ENCODE results near the gene ABCA8.

Gene ABCA8

DNA sequence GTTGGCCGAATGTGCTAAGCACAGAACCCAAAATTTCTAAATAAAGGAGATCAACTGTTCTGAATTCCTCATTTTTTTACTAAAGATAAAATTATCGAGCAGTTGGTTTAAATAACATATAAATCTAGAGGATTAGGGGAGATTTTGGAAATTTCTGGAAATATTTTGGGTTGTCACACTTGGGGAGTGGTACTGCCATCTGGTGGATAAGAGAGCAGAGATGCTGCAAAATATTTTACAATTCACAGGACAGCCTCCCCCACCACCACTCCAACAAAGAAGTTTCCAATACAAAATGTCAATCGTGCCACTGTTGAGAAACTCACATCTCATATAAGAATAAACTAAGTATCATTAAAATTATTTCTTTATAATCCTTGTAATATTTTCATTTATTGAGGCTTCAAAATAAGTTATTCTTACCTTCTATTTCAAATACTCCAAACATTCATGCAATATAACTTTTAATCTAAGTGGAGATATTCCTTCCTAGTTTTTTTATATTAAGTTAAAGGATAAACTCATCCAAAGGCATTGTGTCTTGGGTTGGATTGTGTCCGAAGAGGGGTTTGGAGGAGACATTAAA is 17.0 kb upstream of the ABCA8 start:
- no peak overlapping the region for H2AFZ ChIP-seq (ENCODE audit: low read depth, low read length, severe bottlenecking)
- H3F3A ChIP-seq (ENCODE audit: insufficient read depth), result no peaks in the 10 kb centered on the region
- H3K79me2 ChIP-seq (ENCODE audit: insufficient read depth, low read length), result no peaks in the 10 kb centered on the region

DNA sequence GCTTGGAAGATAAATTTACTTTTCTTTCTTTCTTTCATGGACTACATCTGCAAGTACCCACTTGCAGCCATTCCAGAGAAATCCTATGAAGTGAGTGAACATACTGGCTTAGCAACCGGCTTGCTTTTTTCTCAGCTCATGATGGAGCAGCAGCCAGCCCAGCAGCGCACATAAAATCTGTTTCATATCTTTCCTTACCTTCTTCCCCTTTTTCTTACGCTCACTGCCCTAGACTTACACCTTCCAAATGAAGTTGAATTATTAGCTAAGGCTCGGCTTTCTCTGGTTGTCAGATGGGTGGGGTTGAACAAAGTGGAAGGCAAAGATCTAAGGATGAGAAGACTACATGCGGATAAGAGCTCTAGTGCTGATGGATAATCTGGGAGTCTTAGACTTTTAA is 13.9 kb upstream of the ABCA8 start:
- no peaks in the 10 kb centered on the region for H3K79me2 ChIP-seq (ENCODE audit: insufficient read depth, low read length)
- no peak overlapping the region for H3K4me3 ChIP-seq (ENCODE audit: insufficient read depth, low read length, poor library complexity, severe bottlenecking)
- TF ChIP-seq, protein P1, sequence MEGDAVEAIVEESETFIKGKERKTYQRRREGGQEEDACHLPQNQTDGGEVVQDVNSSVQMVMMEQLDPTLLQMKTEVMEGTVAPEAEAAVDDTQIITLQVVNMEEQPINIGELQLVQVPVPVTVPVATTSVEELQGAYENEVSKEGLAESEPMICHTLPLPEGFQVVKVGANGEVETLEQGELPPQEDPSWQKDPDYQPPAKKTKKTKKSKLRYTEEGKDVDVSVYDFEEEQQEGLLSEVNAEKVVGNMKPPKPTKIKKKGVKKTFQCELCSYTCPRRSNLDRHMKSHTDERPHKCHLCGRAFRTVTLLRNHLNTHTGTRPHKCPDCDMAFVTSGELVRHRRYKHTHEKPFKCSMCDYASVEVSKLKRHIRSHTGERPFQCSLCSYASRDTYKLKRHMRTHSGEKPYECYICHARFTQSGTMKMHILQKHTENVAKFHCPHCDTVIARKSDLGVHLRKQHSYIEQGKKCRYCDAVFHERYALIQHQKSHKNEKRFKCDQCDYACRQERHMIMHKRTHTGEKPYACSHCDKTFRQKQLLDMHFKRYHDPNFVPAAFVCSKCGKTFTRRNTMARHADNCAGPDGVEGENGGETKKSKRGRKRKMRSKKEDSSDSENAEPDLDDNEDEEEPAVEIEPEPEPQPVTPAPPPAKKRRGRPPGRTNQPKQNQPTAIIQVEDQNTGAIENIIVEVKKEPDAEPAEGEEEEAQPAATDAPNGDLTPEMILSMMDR (IDR thresholded peaks at IDR 0.05; ENCODE audit: insufficient read depth, low read length, poor library complexity, severe bottlenecking), result no peak
- no peak for TF ChIP-seq EZH2phosphoT487 (conservative IDR thresholded peaks at IDR 0.05; ENCODE audit: low read length)
- H2AFZ ChIP-seq (ENCODE audit: low read depth, low read length, severe bottlenecking), result no peak overlapping the region
- H3K9ac ChIP-seq (ENCODE audit: low read length), result no peak overlapping the region
- no peaks in the 10 kb centered on the region for H3F3A ChIP-seq (ENCODE audit: insufficient read depth)
- H3K9me2 ChIP-seq (replicated peaks; ENCODE audit: insufficient read depth, low read length), result no peaks in the 10 kb centered on the region
- H3K27me3 ChIP-seq (ENCODE audit: low read length), result no peaks in the 10 kb centered on the region
- no peaks in the 10 kb centered on the region for H3K9me3 ChIP-seq (ENCODE audit: insufficient read depth, low read length)
- no peaks in the 10 kb centered on the region for H3K36me3 ChIP-seq (ENCODE audit: low read length)
- H3K4me2 ChIP-seq (ENCODE audit: low read depth, low read length, poor library complexity, severe bottlenecking), result no peak overlapping the region
- no peaks in the 10 kb centered on the region for H4K20me1 ChIP-seq (ENCODE audit: low read depth, low read length)
- no peak overlapping the region for H3K27ac ChIP-seq (ENCODE audit: low read depth, low read length)

More for the DNA sequence above, 17.0 kb upstream of the ABCA8 start:
- Histone ChIP-seq H3K27ac (ENCODE audit: low read depth, low read length) (no peak overlapping the region), H3K9me3 (ENCODE audit: insufficient read depth, low read length) (no peaks in the 10 kb centered on the region), H3K9ac (ENCODE audit: low read length) (no peak overlapping the region), H3K9me2 (replicated peaks; ENCODE audit: insufficient read depth, low read length) (no peaks in the 10 kb centered on the region), H4K20me1 (ENCODE audit: low read depth, low read length) (no peaks in the 10 kb centered on the region), H3K27me3 (ENCODE audit: low read length) (no peaks in the 10 kb centered on the region), H3K36me3 (ENCODE audit: low read length) (no peaks in the 10 kb centered on the region), H3K4me2 (ENCODE audit: low read depth, low read length, poor library complexity, severe bottlenecking) (no peak overlapping the region), H3K4me3 (ENCODE audit: insufficient read depth, low read length, poor library complexity, severe bottlenecking) (no peak overlapping the region)
- TF ChIP-seq, protein P1 (IDR thresholded peaks at IDR 0.05; ENCODE audit: insufficient read depth, low read length, poor library complexity, severe bottlenecking), result peak; percentile 24
- TF ChIP-seq EZH2phosphoT487 (conservative IDR thresholded peaks at IDR 0.05; ENCODE audit: low read length), result no peak

DNA sequence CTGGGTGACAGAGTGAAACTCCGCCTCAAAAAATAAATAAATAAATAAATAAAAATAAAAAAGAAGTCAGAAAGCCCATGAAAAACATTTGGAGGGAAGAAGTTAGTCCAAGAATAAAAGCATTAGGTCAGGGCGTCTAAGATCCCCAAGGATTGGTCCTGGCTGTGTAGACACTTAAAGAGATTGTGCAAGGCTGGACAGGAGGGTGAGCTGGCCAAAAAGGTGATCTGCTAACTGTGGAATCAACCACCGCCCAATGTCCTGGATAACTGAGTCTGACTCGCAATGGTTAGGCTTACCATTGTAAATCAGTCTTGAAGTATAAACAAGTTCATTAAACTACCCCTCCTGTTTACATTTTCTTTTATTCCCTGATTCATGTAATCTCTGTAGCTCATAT is 8.8 kb upstream of the ABCA8 start:
- Histone ChIP-seq H3K4me3 (ENCODE audit: insufficient read depth, low read length, poor library complexity, severe bottlenecking) (no peak overlapping the region), H3K27ac (ENCODE audit: low read depth, low read length) (no peak overlapping the region), H3K36me3 (ENCODE audit: low read length) (no peaks in the 10 kb centered on the region), H3K4me2 (ENCODE audit: low read depth, low read length, poor library complexity, severe bottlenecking) (no peak overlapping the region), H4K20me1 (ENCODE audit: low read depth, low read length) (no peaks in the 10 kb centered on the region), H3K27me3 (ENCODE audit: low read length) (no peaks in the 10 kb centered on the region), H3K79me2 (ENCODE audit: insufficient read depth, low read length) (no peaks in the 10 kb centered on the region), H3K9me3 (ENCODE audit: insufficient read depth, low read length) (no peaks in the 10 kb centered on the region), H3K9me2 (replicated peaks; ENCODE audit: insufficient read depth, low read length) (no peaks in the 10 kb centered on the region), H3F3A (ENCODE audit: insufficient read depth) (no peaks in the 10 kb centered on the region), H3K9ac (ENCODE audit: low read length) (no peak overlapping the region), H2AFZ (ENCODE audit: low read depth, low read length, severe bottlenecking) (no peak overlapping the region)
- TF ChIP-seq EZH2phosphoT487 (conservative IDR thresholded peaks at IDR 0.05; ENCODE audit: low read length), result no peak
- TF ChIP-seq, protein P1 (IDR thresholded peaks at IDR 0.05; ENCODE audit: insufficient read depth, low read length, poor library complexity, severe bottlenecking), result no peak

Data from SU-DHL-6 (cell line).